T-cell (primary cell): ENCODE measurements around the gene ZNF574. TPM values are rescaled to one million over a fixed set of nuclear protein-coding genes. Genes with fewer than 3 reads are reported as not detected.
A peak's percentile ranks its signal among the peaks of the same experiment; 100 is the strongest.

Source experiments
- ATAC-seq, 4 experiments: fragments of 200-7000 bp in 3 of 4; fragments of 150-1000 bp in 1 of 4; cut with Tn5 transposase; replicated peaks in 1 of 4; 1 replicate in 3 of 4; 2 replicates in 1 of 4; pipeline ENCODE4 v1.10.0; 2021; ENCODE audit warnings: moderate library complexity in 3 of 4, mild to moderate bottlenecking in 2 of 4, moderate number of reproducible peaks in 1 of 4
- CTCF ChIA-PET, 2 donors: fragments of 300-600 bp; sonication (Branson Sonifier 250); formaldehyde crosslinking; loops; one replicate each; lab custom pipeline; 2022; ENCODE audit warnings: antibody characterized with exemption in 2 of 2; lab: Charles Lee
- POLR2A ChIA-PET, 2 donors: fragments of 300-600 bp; sonication (Branson Sonifier 250); formaldehyde crosslinking; loops; one replicate each; lab custom pipeline; 2022; ENCODE audit warnings: antibody characterized with exemption in 2 of 2; lab: Charles Lee
- DNase-seq, 35 experiments: peaks; one replicate each; pipeline versions ENCODE4 v3.0.0 to v3.0.0-alpha.2; 2013 to 2023
- H3K27ac ChIP-seq: one replicate; pipeline ENCODE4 v1.5.1; 2013; ENCODE audit warnings: low read length
- H3K27me3 ChIP-seq, 2 experiments: replicated peaks in 1 of 2; 1 replicate in 1 of 2; 2 replicates in 1 of 2; pipeline versions ENCODE4 v1.6.1 to v1.7.0; 2013; ENCODE audit warnings: low read length in 1 of 2, mixed read lengths in 1 of 2; ENCODE audit not compliant: control insufficient read depth in 2 of 2, insufficient read depth in 2 of 2; ENCODE audit errors: extremely low read depth in 1 of 2
- H3K36me3 ChIP-seq, 2 donors: 1 replicate in 1 of 2; 2 replicates in 1 of 2; pipeline versions ENCODE4 v1.6.1 to v1.7.0; 2013; ENCODE audit warnings: low read length in 1 of 2; ENCODE audit not compliant: control insufficient read depth in 2 of 2, insufficient read depth in 1 of 2; ENCODE audit errors: extremely low read depth in 1 of 2
- H3K4me1 ChIP-seq, 2 experiments: 1 replicate in 1 of 2; 2 replicates in 1 of 2; pipeline versions ENCODE4 v1.6.1 to v1.7.0; 2013; ENCODE audit warnings: low read length in 2 of 2, mixed read lengths in 1 of 2; ENCODE audit not compliant: insufficient read depth in 2 of 2, control insufficient read depth in 1 of 2; ENCODE audit errors: extremely low read depth in 1 of 2
- H3K4me3 ChIP-seq, 2 donors: 1 replicate in 1 of 2; 2 replicates in 1 of 2; pipeline versions ENCODE4 v1.5.1 to v1.7.0; 2013; ENCODE audit warnings: mild to moderate bottlenecking in 2 of 2, low read length in 1 of 2, moderate library complexity in 1 of 2; ENCODE audit not compliant: control insufficient read depth in 1 of 2; ENCODE audit errors: extremely low read depth in 1 of 2
- H3K9me3 ChIP-seq: 2 replicates; pipeline ENCODE4 v1.7.0; 2013
- H3K27ac Mint-ChIP-seq, 2 donors: one replicate each; pipeline ENCODE4 v1.8.0; 2020 to 2021; ENCODE audit warnings: mild to moderate bottlenecking in 2 of 2, mixed read lengths in 2 of 2
- H3K27me3 Mint-ChIP-seq, 2 donors: one replicate each; pipeline ENCODE4 v1.8.0; 2021 to 2022; ENCODE audit warnings: mixed read lengths in 2 of 2
- H3K36me3 Mint-ChIP-seq: one replicate; pipeline ENCODE4 v1.8.0; 2021; ENCODE audit warnings: mixed read lengths
- H3K4me1 Mint-ChIP-seq, 3 donors: one replicate each; pipeline ENCODE4 v1.8.0; 2020 to 2022; ENCODE audit warnings: mixed read lengths in 3 of 3, mild to moderate bottlenecking in 1 of 3
- H3K4me3 Mint-ChIP-seq, 3 donors: one replicate each; pipeline ENCODE4 v1.8.0; 2020 to 2022; ENCODE audit warnings: mild to moderate bottlenecking in 3 of 3, mixed read lengths in 3 of 3, moderate library complexity in 3 of 3
- H3K9me3 Mint-ChIP-seq, 3 donors: one replicate each; pipeline ENCODE4 v1.8.0; 2020 to 2022; ENCODE audit warnings: mixed read lengths in 3 of 3
- WGBS: methylation state at CpG from one replicate; pipeline ENCODE4 v1.1.5; 2013; ENCODE audit warnings: missing lambda C conversion rate; ENCODE audit not compliant: insufficient coverage; 5-methylcytosine and 5-hydroxymethylcytosine counted together
- total RNA-seq, 35 experiments: library from RNA in 6 of 35; stranded (reverse) in 6 of 35; fragments of 120-200 nt in 1 of 35; gene quantifications; one replicate each; pipeline versions ENCODE4 v1.2.1 to v1.2.4 and lab custom pipeline; 2013 to 2026

Gene ZNF574
- total RNA-seq, 5 donors from 2014 or later (not counting 1 experiment from before 2014, with no cell fraction given) = 18.4 to 27.4 (median 26.6) TPM

DNA sequence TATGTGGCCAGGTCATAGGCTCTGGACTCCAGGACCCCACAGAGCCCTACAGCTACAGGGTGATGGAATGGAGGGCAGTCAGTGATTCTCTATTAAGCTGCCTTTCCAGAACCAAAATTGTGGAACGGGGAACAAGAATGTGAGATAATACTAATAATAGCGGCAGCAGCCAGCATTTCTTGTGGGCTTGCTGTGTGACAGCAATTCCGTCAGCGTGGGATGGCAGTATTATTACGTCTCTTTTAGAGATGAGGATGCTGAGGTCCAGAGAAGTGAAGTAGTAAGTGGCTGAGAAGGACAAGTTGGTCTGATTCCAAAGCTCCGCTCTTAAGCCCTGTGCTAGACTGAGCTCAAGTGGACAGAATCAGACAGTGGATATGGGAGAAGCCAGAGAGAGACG, 30.4 kb upstream of the ZNF574 start:
- DNase-seq (no peak), ATAC-seq (no peak)
- H3K27ac ChIP-seq = no peak overlapping the region
- ChIA-PET CTCF (no interaction called here), POLR2A (no interaction called here)
- H3K36me3 ChIP-seq = no peaks in the 10 kb centered on the region
- H3K4me3 ChIP-seq = no peak overlapping the region
- H3K4me1 Mint-ChIP-seq = peaks cover 6 to 10% (median 7%) of the 10 kb centered on the region in 3 donors
- no peaks in the 10 kb centered on the region for H3K9me3 ChIP-seq
- WGBS = 82% methylated on average over 6 of the region's 7 CpGs
- H3K36me3 Mint-ChIP-seq = no peaks in the 10 kb centered on the region
- H3K9me3 Mint-ChIP-seq = no peaks in the 10 kb centered on the region
- H3K4me3 Mint-ChIP-seq = no peak overlapping the region
- no peak overlapping the region for H3K27ac Mint-ChIP-seq
- no peaks in the 10 kb centered on the region for H3K4me1 ChIP-seq
- H3K27me3 Mint-ChIP-seq = no peaks in the 10 kb centered on the region
- H3K27me3 ChIP-seq = peaks cover 0 to 15% of the 10 kb centered on the region in 2 experiments

DNA sequence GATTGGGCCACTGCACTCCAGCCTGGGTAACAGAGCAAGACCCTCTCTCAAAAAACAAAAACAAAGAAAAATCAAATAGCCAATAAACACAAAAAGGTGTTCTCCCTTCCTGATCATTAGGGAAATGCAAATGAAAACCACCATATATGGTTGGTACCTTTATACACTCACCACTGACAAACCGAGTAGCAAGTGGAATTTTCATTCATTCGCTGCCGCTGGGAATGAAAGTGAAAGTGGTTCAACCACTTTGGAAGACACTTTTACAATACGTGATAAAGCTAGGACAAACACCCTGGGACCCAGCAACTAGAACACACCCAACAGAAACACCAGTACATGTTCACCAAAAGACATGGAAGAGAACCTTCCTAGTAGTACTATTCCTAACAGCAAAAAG, 27.0 kb upstream of the ZNF574 start:
- Histone ChIP-seq H3K36me3 (no peaks in the 10 kb centered on the region), H3K27ac (no peak overlapping the region), H3K4me1 (no peaks in the 10 kb centered on the region), H3K9me3 (no peaks in the 10 kb centered on the region), H3K4me3 (no peak overlapping the region), H3K27me3 (peaks cover 0 to 5% of the 10 kb centered on the region in 2 experiments)
- Mint-ChIP-seq H3K36me3 (no peaks in the 10 kb centered on the region), H3K27me3 (no peaks in the 10 kb centered on the region), H3K27ac (peak overlapping the region; percentile 31 to 41), H3K9me3 (no peaks in the 10 kb centered on the region), H3K4me1 (peaks cover 6 to 10% (median 7%) of the 10 kb centered on the region in 3 donors), H3K4me3 (peak overlapping the region; percentile 48 to 72 (median 59))
- DNase-seq (peak in 1 of 35 experiments; percentile 21), ATAC-seq (peak in 1 of 4 experiments; percentile 59)
- ChIA-PET CTCF (no interaction called here), POLR2A (no interaction called here)
- 0% methylated on average over 1 of the region's 4 CpGs for WGBS

DNA sequence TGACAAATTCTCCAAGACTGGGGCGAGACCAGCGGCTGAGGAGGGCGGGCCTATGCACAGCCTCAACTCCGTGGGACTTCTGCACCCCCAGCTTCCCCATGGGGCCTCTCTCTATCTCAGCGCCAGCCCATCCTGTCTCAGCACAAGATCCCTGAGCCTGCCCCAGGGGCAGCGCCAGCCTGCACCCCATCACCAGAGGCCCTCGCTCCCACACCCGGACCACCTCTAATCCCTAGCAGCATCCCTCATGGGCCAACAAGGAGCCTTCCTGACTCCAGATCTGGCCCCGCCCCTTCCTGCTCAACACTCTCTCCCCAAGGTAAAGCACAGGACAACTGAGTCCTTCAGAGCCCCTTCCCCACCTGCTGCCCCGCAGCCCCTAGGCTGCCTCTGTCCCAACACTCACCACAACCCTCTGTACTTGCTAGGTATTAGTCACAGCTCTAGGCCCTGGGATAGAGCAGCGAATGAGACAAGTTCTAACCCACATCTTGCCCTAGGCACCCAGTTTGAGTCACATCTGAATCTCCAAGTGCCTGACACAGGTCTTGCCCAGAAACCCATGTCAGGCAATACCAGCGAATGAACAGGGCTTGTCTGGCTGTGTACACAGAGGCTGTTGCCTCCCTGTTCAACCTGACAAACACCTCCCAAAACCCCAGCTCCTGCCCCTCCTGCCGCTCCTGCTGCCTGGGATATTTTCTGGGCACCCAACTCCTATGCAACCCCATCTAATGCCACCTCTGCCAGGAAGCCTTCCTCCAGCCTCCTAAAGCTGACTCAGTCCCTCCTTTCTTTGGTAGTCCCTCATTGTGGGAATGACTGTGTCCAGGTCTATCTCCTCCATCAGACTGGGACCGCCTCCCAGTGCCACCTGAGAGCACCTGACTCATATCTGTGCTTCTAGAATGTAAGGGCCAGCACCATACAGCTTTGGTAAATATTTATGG, 24.5 kb upstream of the ZNF574 start:
- H3K4me1 ChIP-seq = no peaks in the 10 kb centered on the region
- no peak overlapping the region for H3K27ac ChIP-seq
- Mint-ChIP-seq H3K27ac (no peak overlapping the region), H3K36me3 (no peaks in the 10 kb centered on the region), H3K27me3 (peaks cover 0 to 2% of the 10 kb centered on the region in 2 donors), H3K4me3 (no peak overlapping the region), H3K4me1 (peaks cover 6 to 10% (median 7%) of the 10 kb centered on the region in 3 donors), H3K9me3 (no peaks in the 10 kb centered on the region)
- H3K27me3 ChIP-seq = peaks cover 0 to 5% of the 10 kb centered on the region in 2 experiments
- H3K36me3 ChIP-seq = no peaks in the 10 kb centered on the region
- 85% methylated on average over 12 of the region's 14 CpGs for WGBS
- no peak for ATAC-seq
- ChIA-PET CTCF (no interaction called here), POLR2A (no interaction called here)
- no peaks in the 10 kb centered on the region for H3K9me3 ChIP-seq
- no peak for DNase-seq
- no peak overlapping the region for H3K4me3 ChIP-seq

DNA sequence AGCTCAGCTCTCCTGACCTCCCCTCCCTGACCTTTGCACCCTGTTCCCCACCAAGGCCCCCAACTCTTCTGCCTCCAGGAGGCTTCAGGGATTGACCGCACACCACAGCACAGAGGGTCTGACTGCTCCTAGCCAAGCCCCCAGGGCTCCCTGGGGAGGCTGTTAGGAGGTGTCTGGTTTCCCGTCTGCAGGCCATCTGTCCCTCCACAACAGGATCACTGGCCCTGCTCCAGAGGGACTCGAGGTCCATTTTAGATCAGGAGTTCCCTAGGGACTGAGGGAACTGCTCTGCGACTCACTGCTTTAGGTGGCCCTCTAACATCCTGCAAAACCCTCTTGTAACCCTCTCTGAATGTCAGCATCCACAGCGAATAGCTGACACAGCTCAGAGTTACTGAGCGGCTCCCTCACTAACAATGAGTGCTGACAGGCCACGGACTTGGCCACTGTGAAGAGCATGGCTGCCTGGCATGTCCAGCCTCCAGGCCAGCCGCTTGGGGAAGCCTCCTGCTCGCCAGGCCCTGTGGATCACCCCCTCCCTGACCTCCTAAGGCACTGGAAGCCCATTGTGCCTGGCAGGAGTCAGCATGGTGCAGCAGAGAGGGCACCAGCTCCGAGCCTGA, 23.6 kb upstream of the ZNF574 start:
- Mint-ChIP-seq H3K4me1 (peaks cover 6 to 10% (median 7%) of the 10 kb centered on the region in 3 donors), H3K27me3 (peaks cover 0 to 2% of the 10 kb centered on the region in 2 donors), H3K36me3 (no peaks in the 10 kb centered on the region), H3K9me3 (no peaks in the 10 kb centered on the region), H3K27ac (no peak overlapping the region), H3K4me3 (no peak overlapping the region)
- Histone ChIP-seq H3K36me3 (no peaks in the 10 kb centered on the region), H3K9me3 (no peaks in the 10 kb centered on the region), H3K27ac (no peak overlapping the region), H3K4me3 (no peak overlapping the region), H3K4me1 (no peaks in the 10 kb centered on the region), H3K27me3 (peaks cover 0 to 5% of the 10 kb centered on the region in 2 experiments)
- ATAC-seq = no peak
- 68% methylated on average over 8 of the region's 10 CpGs for WGBS
- POLR2A ChIA-PET = no interaction called here
- DNase-seq = no peak
- CTCF ChIA-PET = no interaction called here

GRCh38 chr19:42053037-42053935, 22.7 kb upstream of the ZNF574 start:
- Histone ChIP-seq H3K27me3 (peaks cover 0 to 5% of the 10 kb centered on the region in 2 experiments), H3K4me1 (no peaks in the 10 kb centered on the region), H3K4me3 (no peak overlapping the region), H3K27ac (no peak overlapping the region), H3K9me3 (no peaks in the 10 kb centered on the region), H3K36me3 (no peaks in the 10 kb centered on the region)
- no peak overlapping the region for H3K4me3 Mint-ChIP-seq
- 85% methylated on average over 13 of the region's 17 CpGs for WGBS
- no peak for DNase-seq
- ATAC-seq = no peak
- ChIA-PET CTCF (no interaction called here), POLR2A (no interaction called here)
- H3K9me3 Mint-ChIP-seq = no peaks in the 10 kb centered on the region
- no peaks in the 10 kb centered on the region for H3K36me3 Mint-ChIP-seq
- no peak overlapping the region for H3K27ac Mint-ChIP-seq
- H3K4me1 Mint-ChIP-seq = peaks cover 6 to 10% (median 7%) of the 10 kb centered on the region in 3 donors
- H3K27me3 Mint-ChIP-seq = peaks cover 0 to 2% of the 10 kb centered on the region in 2 donors

DNA sequence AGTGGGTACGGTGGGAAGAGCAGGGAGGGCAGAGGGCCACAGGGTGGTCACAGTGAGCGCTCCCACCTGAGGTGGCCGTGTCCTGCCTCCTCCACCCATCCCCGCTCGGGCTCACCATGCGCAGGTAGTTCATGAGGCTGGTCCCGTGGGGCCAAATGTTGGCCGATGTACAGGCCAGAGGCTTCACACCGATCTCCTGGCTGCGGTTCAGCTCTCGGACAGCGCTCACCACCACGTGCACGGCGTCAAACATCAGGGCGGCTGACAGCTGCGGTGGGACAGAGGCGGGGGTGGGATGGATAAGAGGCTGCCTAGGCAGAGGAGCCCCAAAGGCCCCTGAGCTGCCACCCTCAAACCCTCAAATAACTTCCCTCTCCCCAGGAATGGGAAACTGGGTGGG, 21.8 kb upstream of the ZNF574 start:
- Histone ChIP-seq H3K4me3 (no peak overlapping the region), H3K27me3 (peaks cover 0 to 7% of the 10 kb centered on the region in 2 experiments), H3K4me1 (no peaks in the 10 kb centered on the region), H3K36me3 (no peaks in the 10 kb centered on the region), H3K9me3 (no peaks in the 10 kb centered on the region), H3K27ac (no peak overlapping the region)
- ChIA-PET POLR2A (no interaction called here), CTCF (no interaction called here)
- Mint-ChIP-seq H3K4me1 (peaks cover 3 to 4% (median 4%) of the 10 kb centered on the region in 3 donors), H3K27me3 (peaks cover 0 to 2% of the 10 kb centered on the region in 2 donors), H3K36me3 (no peaks in the 10 kb centered on the region), H3K27ac (no peak overlapping the region), H3K9me3 (no peaks in the 10 kb centered on the region), H3K4me3 (no peak overlapping the region)
- WGBS = 85% methylated on average over 14 of the region's 18 CpGs
- no peak for DNase-seq
- ATAC-seq = no peak
